ENCODE data around the gene PHF8.

The PHF8 gene

DNA sequence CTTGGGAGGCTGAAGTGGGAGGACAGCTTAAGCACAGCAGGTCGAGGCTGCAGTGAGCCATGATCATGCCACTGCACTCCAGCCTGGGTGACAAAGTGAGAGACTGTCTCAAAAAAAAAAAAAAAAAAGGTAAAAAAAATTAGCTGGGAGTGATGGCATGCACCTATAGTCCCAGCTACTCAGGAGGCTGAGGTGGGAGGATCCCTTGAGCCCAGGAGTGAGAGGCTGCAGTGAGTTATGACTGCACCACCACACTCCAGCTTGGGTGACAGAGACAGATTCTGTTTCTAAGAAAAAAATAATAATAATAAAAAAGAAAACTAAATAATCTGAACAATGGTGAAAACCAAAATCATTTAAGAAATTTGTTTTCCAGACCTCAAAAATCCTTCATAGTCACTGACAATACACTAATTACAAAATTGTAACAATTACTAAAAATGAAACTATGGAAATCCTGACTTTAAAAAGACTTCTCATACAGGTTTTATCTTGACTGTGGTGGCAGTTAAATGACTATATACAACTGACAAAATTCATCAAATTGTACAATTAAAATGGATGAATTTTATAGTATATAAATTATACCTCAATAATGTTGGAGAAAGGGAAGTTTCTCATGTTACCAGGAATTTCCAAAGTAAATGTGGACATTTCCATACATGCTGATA is 31.3 kb downstream of the PHF8 start:
- DNase-seq, result no peak

- no peak for DNase-seq
Measured at GRCh38 chrX:54007682-54008081, 36.6 kb downstream of the PHF8 start.

- DNase-seq, result no peak
Measured at GRCh38 chrX:53997724-53998123, 46.5 kb downstream of the PHF8 start.

DNA sequence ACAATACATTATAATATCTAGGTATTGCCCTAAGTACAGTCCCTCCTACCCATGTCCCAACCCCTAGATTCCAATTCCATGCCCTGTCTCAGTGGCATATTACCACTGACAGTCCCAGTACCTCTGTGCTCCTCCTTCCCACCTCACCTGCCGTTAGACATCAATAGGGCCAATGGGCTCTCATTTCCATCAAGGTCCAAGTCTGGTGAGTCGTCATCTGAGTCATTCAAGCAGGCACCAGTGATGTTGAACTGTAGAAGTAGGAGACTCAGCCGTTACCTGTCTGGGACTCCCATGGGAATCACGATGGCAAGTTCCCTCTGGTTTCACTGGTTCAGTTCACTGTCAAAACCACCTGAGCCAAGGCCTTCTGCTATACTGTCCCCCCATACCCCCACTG is 51.7 kb downstream of the PHF8 start:
- DNase-seq, result no peak

- no peak for DNase-seq
Measured at GRCh38 chrX:53990171-53990570, 54.1 kb downstream of the PHF8 start.

GRCh38 chrX:53984895-53985294 is 59.4 kb downstream of the PHF8 start:
- no peak for DNase-seq

DNA sequence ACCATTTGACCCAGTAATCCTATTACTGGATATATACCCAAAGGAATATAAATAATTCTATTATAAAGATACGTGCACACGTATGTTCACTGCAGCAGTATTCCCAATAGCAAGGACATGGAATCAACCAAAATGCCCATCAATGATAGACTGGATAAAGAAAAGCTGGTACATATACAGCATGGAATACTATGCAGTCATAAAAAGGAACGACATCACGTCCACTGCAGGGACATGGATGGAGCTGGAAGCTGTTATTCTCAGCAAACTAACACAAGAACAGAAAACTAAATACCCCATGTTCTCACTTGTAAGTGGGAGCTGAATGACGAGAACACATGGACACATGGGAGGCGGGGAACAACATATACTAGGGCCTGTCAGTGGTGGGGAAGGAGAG is 69.7 kb downstream of the PHF8 start:
- no peak for DNase-seq

- no peak for DNase-seq
Measured at GRCh38 chrX:53969540-53969939, 74.7 kb downstream of the PHF8 start.

DNA sequence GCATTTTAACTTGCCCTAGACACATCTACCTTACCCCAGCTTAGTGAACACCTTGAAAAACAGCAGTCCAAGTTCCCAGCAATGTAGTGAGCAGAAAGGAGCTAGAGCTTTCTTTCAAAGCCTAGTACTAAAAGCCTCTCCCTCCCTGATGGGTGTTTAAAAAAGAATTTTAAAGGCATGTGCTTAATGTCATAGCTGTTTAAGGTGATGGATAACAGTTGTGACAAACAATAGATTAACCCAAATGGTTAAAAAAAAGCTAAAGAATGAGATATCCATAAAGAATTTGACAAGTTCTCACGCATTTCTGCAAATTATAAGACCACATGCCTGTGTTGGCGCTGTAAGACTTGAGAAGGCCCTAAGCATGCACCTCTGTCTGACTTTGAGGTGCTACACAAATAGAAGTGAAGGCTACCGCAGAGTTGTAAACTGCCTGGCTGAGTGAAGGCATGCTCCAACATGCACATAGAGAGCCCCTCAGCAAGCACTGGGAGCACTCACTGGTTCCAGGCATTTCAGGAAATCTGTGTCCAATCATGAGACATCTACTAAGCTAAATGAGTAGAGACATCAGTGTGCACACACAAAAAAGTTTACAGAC is 94.0 kb downstream of the PHF8 start:
- DNase-seq, result no peak

DNA sequence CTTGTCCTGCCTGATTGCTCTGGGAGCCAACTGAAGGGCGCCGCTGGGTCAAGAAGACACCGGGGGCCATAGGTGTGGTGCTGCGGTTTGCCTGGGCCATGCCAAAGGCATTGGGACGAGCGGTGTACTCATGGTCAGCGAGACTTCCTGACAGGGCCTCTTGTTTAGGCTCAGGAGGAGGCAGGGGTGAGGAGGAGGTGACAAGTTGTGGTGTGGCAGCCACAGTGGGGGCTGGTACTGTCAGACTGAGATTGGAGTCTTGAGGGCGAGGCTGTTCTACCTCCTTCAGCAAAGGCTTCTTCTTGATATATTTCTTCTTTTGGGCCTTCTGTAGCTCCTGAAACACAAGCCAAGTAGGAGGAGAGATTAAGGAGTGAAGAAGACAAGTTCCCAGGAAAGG is 104.1 kb downstream of the PHF8 start:
- DNase-seq, result no peak

DNA sequence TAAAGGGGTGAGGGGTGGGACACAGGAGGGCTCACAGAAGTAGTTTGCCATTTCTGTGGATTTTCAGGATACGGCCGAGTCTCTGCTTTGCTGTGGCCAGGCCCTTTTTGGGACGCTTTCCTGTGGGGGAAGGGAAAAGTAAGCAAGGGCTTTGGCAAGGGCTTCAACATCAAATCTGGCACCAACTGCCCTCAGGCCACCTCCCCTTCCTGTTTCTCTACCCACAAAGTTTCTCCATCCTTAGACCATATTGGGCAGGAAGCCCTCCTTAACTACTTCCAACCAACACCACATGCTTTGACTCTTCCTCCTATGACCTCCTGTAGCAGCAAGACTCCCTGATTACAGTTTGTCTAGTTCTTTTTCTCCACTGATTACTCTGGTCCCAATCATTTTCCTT is 105.1 kb downstream of the PHF8 start:
- DNase-seq, result no peak

DNA sequence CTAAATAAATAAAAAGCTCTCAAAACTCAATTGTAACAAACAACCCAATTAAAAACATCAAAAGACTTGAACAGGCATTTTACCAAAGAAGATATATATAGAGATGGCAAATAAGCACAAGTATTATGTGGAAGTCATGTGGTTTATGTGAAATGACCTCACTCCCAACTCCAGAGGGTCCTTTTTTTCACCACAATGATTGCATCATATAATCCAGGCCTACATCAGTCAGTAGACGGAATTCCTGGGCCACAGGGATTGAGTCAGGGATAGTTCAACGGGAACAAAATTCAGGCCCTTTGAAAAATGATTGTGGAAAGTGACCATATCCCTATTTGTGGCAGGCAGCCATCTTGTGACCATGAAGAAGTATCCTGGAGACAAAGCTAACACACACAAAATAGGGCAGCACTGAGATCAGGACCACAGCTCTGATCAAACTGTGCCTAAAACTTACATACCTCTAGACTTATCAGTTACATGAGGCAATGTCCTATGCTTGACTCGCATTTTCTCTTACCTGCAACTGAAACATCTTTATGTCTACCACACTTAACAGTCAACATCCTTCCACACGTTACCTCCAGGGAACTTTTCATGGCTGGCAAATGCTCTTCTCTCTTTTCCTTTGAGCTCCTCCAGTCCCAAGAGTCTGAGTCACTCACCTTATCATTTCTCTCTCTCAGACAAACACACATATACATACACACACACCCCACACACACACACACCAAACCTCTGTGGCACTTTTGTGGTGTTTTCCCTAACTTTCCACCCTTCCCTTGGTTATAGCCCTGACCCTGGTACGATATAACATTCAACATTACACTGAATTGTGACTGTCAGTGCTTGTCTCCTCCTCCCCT is 113.5 kb downstream of the PHF8 start:
- no peak for DNase-seq

DNA sequence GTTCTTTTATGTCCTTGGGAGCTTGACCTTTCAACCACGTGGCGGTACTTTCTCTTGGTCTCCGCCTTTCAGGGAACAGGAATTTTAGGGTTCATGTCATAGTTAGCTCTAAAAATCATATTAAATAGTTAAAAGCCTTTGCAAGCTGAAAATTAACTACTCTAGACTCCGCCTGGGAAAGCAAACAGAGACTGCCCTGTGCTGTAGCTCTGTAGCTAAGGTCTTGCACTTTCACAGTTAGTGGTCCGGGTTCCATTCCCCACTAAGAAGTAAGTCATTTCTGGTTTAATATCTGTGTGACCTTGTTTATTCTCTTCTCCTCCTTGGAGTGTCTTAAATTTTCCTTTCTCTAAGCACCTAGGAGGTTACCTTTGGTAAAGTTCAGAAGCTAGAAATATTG is 118.2 kb downstream of the PHF8 start:
- DNase-seq, result no peak

DNA sequence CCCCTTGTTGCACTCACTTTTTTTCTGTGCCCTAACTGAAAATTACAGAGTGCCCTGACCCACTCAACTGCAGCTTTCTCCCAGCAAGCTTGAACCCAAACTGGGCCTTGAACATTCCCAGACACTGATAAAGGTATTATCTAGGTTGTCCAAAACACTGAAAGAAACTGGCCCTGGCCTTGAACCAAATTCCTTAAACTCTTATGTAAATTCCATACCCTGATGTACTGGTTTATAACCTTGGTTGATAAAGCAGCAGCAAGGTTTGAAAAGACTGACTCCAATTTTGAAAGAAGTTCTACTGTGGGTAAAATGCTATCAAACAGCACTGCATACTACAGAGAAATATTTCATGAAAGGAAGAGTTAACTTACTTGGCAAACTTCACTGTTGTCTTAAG is 125.6 kb downstream of the PHF8 start:
- DNase-seq, result no peak

- DNase-seq, result no peak
Measured at GRCh38 chrX:53900623-53901022, 143.7 kb downstream of the PHF8 start.

- DNase-seq, result no peak
Measured at GRCh38 chrX:53895270-53895669, 149.0 kb downstream of the PHF8 start.

Measured in NCI-H1105 treated with DMSO at 0.1 percent for 48 hours (cell line).